NCI-H2196 (cell line): ENCODE data around the gene SLC9A1.

ENCODE experiments used
- DNase-seq: peaks from one replicate; lab custom pipeline; 2025; ENCODE audit not compliant: unreplicated experiment; lab: John Stamatoyannopoulos, UW

SLC9A1 gene

GRCh38 chr1:27077968-27078367, 77.0 kb downstream of the SLC9A1 start:
- no peak for DNase-seq

- DNase-seq: no peak
Observed at GRCh38 chr1:27076803-27077202, 78.1 kb downstream of the SLC9A1 start.

DNA sequence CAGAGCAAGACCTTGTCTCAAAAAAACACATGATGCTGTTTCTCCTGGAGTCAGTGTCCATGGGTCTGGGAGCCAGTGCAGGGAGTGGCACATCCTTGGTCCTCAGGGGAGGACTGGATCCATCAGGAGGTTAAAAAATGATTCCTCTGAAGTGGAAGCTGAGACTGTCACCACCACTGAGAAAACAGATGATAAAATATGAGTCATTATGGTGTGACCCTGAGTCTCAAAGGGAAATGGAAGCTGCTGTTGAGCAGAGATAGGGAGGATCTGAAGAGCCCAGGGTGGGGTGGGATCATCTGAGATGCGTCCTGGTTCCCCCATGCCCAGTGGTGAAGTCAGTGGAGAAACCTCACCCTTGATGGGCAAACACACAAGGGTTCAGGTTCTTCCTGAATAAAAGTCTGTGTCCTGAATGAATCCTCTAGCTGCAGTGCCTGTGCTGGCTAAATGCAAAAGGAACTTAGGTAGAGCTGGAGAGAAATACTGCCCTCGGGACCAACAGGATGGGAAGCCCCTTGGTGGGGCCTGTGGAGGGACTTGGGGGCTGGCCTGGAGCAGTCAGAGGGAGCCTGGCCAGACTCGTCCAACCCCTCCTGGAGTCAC, 80.6 kb downstream of the SLC9A1 start:
- DNase-seq: no peak

DNA sequence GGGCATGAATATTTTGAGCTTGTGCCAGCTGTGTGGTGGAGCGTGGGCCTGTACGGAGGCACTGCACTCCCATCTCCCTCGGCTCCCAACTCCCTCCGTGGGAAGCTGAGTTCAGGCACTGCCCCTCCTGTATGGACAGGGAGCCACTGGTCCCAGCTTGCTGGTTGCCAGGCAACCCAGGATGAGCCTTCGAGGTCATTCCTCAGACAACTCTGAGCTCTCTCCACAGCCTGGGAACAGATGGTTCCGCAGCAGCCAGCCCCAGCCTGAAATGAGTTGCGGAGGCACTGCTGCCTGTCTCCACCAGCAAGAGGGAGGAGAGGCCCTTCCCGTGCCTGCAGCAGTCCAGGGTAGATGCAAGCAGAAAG, 83.9 kb downstream of the SLC9A1 start:
- DNase-seq: no peak

- DNase-seq: no peak
Observed at GRCh38 chr1:27070390-27071048, 84.4 kb downstream of the SLC9A1 start.

DNA sequence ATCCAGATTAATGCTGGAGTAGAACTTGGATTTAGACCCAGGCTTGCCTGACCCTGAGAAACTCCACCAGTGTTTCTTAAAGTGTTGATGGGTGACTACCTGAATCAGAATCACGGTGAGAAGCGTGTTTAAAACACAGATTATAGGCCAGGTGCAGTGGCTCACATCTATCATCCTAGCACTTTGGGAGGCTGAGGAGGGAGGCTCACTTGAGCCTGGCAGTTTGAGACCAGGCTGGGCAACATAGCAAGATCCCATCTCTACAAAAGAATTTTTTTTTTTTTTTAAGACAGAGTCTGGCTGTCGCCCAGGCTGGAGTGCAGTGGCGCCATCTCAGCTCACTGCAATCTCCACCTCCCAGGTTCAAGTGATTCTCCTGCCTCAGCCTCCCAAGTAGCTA, 86.0 kb downstream of the SLC9A1 start:
- no peak for DNase-seq

- DNase-seq: no peak
Observed at GRCh38 chr1:27065999-27066630, 88.8 kb downstream of the SLC9A1 start.

GRCh38 chr1:27060891-27061290, 94.0 kb downstream of the SLC9A1 start:
- DNase-seq: no peak

GRCh38 chr1:27058966-27059669, 95.8 kb downstream of the SLC9A1 start:
- no peak for DNase-seq

DNA sequence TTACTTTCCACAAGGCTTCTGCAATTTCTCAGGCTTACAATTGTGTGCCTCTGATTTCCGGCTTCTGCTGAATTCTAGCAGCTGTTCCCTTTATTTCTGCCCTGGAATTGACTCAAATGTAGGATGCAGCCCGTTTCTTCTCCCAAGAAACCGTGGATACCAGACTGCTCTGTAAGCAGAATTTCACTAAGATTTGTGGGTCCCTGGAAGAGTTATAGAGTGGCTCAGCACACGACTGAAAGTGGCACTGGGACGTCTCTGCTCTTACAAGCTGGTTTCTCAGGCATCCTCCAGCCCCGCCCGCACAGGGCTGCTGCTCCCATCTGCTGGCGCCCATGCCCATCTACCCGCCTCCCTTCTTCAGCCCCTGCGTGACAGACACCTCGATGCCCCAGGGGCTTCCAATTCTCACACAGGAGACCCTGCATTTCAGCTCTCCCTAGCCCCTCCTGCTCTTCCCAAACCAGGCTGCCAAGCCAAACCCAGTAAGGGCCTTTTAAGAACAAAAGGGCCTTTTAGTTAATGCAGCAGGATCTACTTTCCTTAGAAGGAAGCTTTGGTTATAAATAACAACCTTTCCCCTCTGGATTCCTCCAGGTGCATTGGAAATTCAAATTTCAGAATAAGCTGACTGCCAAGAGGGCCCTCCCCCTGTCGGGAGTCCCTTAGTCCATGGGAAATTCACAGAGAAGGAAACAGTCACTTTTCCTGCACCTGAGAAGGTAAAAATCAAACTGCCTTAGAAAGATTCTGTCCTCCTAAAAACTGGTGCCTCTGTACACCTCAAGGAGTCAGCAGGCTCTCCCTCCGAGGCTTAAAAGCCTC, 96.9 kb downstream of the SLC9A1 start:
- no peak for DNase-seq

DNA sequence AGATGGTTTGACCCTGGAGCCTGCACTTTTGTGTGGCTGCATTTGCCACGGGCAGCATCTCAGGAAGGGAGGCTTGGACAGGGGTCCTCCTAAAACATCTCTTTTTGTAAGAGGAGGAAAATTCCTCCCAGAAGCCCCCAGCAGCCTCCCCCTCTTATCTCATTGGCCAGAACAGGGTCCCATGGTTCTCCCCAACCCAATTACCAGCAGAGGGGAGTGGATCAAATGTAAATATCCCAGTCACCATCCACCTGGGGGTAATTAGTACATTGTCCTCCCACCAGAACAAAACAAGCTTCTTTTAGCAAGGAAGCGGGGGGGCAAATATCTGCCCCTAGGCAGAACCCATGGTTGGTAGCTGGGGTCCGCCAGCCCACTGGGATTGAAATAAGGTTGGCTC, 97.5 kb downstream of the SLC9A1 start:
- no peak for DNase-seq

GRCh38 chr1:27053977-27054753, 100.8 kb downstream of the SLC9A1 start:
- no peak for DNase-seq

DNA sequence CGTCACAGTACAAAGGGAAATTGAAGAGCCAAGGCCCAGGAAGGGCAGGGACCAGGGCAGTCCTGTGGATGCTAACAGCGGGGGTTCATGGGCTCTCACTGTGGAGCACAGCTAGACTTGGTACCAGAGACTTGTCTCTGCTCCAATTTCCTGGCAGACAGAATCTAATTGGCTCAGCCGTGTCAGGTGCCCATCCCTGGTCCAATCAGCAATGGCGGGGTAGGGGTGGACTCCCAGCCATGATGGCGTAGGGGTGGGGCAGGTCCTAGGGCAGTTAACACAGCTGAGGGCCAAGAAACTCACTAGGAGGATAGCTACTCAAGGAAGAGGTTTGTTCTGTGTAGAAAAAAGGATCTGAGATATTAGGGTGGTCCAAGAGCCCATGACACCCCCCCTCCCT, 102.4 kb downstream of the SLC9A1 start:
- no peak for DNase-seq

DNA sequence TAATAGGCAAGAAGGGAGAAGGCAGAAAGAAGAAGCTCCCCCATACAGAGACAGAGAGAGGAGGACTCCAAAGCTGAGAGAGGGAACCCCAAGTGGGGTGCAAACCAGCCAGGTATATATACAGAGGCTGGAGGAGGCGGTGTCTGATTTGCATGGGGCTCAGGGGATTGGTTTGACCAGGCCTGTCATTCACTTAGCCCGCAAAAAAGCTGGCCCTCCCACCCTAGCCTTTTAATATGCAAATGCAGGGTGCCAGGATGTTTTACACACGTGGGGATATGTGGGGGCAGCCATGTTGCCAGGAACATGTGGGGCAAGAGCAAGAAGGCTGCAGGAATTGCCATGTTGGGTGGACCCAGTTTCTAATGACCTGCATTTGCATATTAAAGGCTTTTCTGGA, 105.3 kb downstream of the SLC9A1 start:
- DNase-seq: no peak

- no peak for DNase-seq
Observed at GRCh38 chr1:27049100-27049499, 105.8 kb downstream of the SLC9A1 start.
